GM18505 (cell line): ENCODE results near the gene MACF1.
A peak's percentile ranks its signal among the peaks of the same experiment; 100 is the strongest.

Experiments
- ATAC-seq: cut with Tn5 transposase; IDR thresholded peaks from one replicate; pipeline ENCODE4 v1.9.1; 2021; ENCODE audit not compliant: unreplicated experiment
- POLR2A ChIP-seq: IDR thresholded peaks from 4 replicates; pipeline ENCODE4 v1.6.1; 2011; ENCODE audit warnings: borderline replicate concordance; ENCODE audit not compliant: insufficient read depth, insufficient read length; ENCODE audit errors: extremely low read depth

The MACF1 gene

GRCh38 chr1:39409055-39409816 is 204.7 kb downstream of the MACF1 start:
- no peak for TF ChIP-seq POLR2A
- peak; percentile 8 for ATAC-seq

GRCh38 chr1:39410915-39411436 is 206.5 kb downstream of the MACF1 start:
- ATAC-seq, result no peak
- TF ChIP-seq POLR2A, result no peak

GRCh38 chr1:39411526-39412478 is 207.3 kb downstream of the MACF1 start:
- TF ChIP-seq POLR2A, result no peak
- ATAC-seq, result no peak

GRCh38 chr1:39412892-39413291 is 208.4 kb downstream of the MACF1 start:
- no peak for ATAC-seq

GRCh38 chr1:39413902-39414528 is 209.5 kb downstream of the MACF1 start:
- no peak for TF ChIP-seq POLR2A
- no peak for ATAC-seq

More at GRCh38 chr1:39412892-39413291, 208.4 kb downstream of the MACF1 start:
- no peak for TF ChIP-seq POLR2A

- no peak for ATAC-seq
- no peak for TF ChIP-seq POLR2A
Measured at GRCh38 chr1:39415553-39415952, 211.1 kb downstream of the MACF1 start.

- TF ChIP-seq POLR2A, result no peak
- no peak for ATAC-seq
Measured at GRCh38 chr1:39416609-39417008, 212.1 kb downstream of the MACF1 start.

- TF ChIP-seq POLR2A, result no peak
Measured at GRCh38 chr1:39418236-39418635, 213.7 kb downstream of the MACF1 start.

GRCh38 chr1:39420493-39420892 is 216.0 kb downstream of the MACF1 start:
- TF ChIP-seq POLR2A, result no peak

More at GRCh38 chr1:39418236-39418635, 213.7 kb downstream of the MACF1 start:
- ATAC-seq, result no peak

GRCh38 chr1:39422614-39423013 is 218.1 kb downstream of the MACF1 start:
- ATAC-seq, result no peak
- TF ChIP-seq POLR2A, result no peak

More at GRCh38 chr1:39420493-39420892, 216.0 kb downstream of the MACF1 start:
- ATAC-seq, result no peak

GRCh38 chr1:39425151-39425550 is 220.7 kb downstream of the MACF1 start:
- no peak for TF ChIP-seq POLR2A
- no peak for ATAC-seq

- TF ChIP-seq POLR2A, result no peak
- ATAC-seq, result no peak
Measured at GRCh38 chr1:39425634-39426033, 221.1 kb downstream of the MACF1 start.

GRCh38 chr1:39426346-39426745 is 221.9 kb downstream of the MACF1 start:
- TF ChIP-seq POLR2A, result no peak
- no peak for ATAC-seq

- no peak for TF ChIP-seq POLR2A
- no peak for ATAC-seq
Measured at GRCh38 chr1:39427374-39427773, 222.9 kb downstream of the MACF1 start.

- no peak for TF ChIP-seq POLR2A
- no peak for ATAC-seq
Measured at GRCh38 chr1:39427912-39428311, 223.4 kb downstream of the MACF1 start.
